Measurements from ENCODE around the gene TCF7L2.

DNA sequence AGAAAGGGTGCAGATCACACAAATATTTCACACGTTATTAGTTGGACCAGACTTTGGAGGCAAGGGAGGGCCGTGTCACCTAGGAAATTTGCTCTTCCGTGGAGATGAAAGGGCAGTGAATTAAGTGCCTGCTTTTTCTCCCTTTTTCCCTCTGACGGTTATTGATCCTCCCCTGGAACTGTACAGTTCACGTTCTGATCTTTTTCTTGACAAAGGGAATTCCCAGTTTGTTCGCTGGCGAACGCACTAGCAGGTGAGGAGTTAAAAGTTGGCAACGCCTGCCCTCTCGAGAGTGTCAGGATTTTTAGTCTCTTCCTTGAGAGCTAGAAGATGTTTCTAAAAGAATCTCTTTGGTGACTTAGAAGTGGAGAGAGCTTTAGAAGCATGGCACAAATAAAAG, 111.5 kb downstream of the TCF7L2 start:
- TF ChIP-seq EZH2 (IDR thresholded peaks at IDR 0.05; ENCODE audit: borderline replicate concordance, low read length): no peak
- TF ChIP-seq, protein P1, sequence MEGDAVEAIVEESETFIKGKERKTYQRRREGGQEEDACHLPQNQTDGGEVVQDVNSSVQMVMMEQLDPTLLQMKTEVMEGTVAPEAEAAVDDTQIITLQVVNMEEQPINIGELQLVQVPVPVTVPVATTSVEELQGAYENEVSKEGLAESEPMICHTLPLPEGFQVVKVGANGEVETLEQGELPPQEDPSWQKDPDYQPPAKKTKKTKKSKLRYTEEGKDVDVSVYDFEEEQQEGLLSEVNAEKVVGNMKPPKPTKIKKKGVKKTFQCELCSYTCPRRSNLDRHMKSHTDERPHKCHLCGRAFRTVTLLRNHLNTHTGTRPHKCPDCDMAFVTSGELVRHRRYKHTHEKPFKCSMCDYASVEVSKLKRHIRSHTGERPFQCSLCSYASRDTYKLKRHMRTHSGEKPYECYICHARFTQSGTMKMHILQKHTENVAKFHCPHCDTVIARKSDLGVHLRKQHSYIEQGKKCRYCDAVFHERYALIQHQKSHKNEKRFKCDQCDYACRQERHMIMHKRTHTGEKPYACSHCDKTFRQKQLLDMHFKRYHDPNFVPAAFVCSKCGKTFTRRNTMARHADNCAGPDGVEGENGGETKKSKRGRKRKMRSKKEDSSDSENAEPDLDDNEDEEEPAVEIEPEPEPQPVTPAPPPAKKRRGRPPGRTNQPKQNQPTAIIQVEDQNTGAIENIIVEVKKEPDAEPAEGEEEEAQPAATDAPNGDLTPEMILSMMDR (IDR thresholded peaks at IDR 0.05; ENCODE audit: low read length): no peak
